Breast epithelium (tissue), 4 donors: ENCODE data around the gene FNDC3B. TPM values are rescaled to one million over a fixed set of nuclear protein-coding genes. Genes with fewer than 3 reads are reported as not detected.
"Not testable (repeated sequence)": the region's sequence is repeated elsewhere in the genome, so short reads cannot be mapped to it uniquely, and the experiment has no call there.

Source experiments
- DNase-seq, 2 donors: peaks; one replicate each; pipeline ENCODE4 v3.0.0-alpha.2; 2019; ENCODE audit warnings: low spot score in 2 of 2
- H3K27ac ChIP-seq, 2 donors: fragments of 200-600 bp; sonication (generic) in 1 of 2; one replicate each; pipeline ENCODE4 v1.5.1; 2016 to 2019; ENCODE audit warnings: mild to moderate bottlenecking in 1 of 2
- H3K27me3 ChIP-seq, 2 donors: fragments of 200-600 bp; sonication (generic) in 1 of 2; one replicate each; pipeline versions ENCODE4 v1.5.1 to v1.6.0; 2017 to 2019; ENCODE audit warnings: control low read depth in 1 of 2, mild to moderate bottlenecking in 1 of 2
- H3K36me3 ChIP-seq: fragments of 200-600 bp; one replicate; pipeline ENCODE4 v1.5.1; 2019
- H3K4me1 ChIP-seq, 2 donors: fragments of 200-600 bp; sonication (generic); one replicate each; pipeline ENCODE4 v1.5.1; 2016 to 2019; ENCODE audit warnings: control low read depth in 1 of 2
- H3K4me3 ChIP-seq, 3 donors: fragments of 200-600 bp; sonication (generic); 1 replicate in 2 of 3; 2 replicates in 1 of 3; pipeline ENCODE4 v1.5.1; 2016 to 2019; ENCODE audit warnings: mild to moderate bottlenecking in 3 of 3, moderate library complexity in 2 of 3
- H3K9me3 ChIP-seq, 2 donors: fragments of 200-600 bp; sonication (generic) in 1 of 2; one replicate each; pipeline ENCODE4 v1.5.1; 2016 to 2019; ENCODE audit warnings: control low read depth in 1 of 2
- CTCF ChIP-seq, 3 donors: fragments of 450-650 bp; IDR thresholded peaks; one replicate each; pipeline ENCODE4 v1.5.1; 2016 to 2017; ENCODE audit warnings: antibody characterized with exemption in 3 of 3, mild to moderate bottlenecking in 3 of 3, moderate library complexity in 3 of 3
- POLR2A ChIP-seq: fragments of 450-650 bp; IDR thresholded peaks from one replicate; pipeline ENCODE4 v1.6.1; 2016; ENCODE audit warnings: antibody characterized with exemption, mild to moderate bottlenecking, moderate library complexity
- POLR2AphosphoS5 ChIP-seq, 3 donors: sonication (generic); formaldehyde crosslinking; IDR thresholded peaks; one replicate each; pipeline ENCODE4 v1.6.1; 2017; ENCODE audit warnings: antibody characterized with exemption in 3 of 3
- intact Hi-C: fragments of 100-400 bp; cut with DNase I; formaldehyde crosslinking; loops from one replicate; pipeline ENCODE4 v1.15.1; 2023; ENCODE audit warnings: low total_unique reads
- total RNA-seq, 3 donors: library from RNA; depleted of rRNA; stranded (reverse); fragments of >200 nt; gene quantifications; one replicate each; pipeline ENCODE4 v1.1.0, GENCODE V29; 2016

FNDC3B gene
- total RNA-seq, 3 donors from 2014 or later = 131 to 172 (median 149) TPM

- H3K27ac ChIP-seq = no peak overlapping the region
- no peaks in the 10 kb centered on the region for H3K27me3 ChIP-seq
- no peak overlapping the region for H3K4me3 ChIP-seq
- H3K4me1 ChIP-seq = peaks cover 0 to 10% of the 10 kb centered on the region in 2 donors
- DNase-seq = no peak
- no peaks in the 10 kb centered on the region for H3K9me3 ChIP-seq
- no peak for TF ChIP-seq CTCF (IDR thresholded peaks at IDR 0.05)
- no peak for TF ChIP-seq POLR2A
- TF ChIP-seq POLR2AphosphoS5 (IDR thresholded peaks at IDR 0.05) = no peak
- H3K36me3 ChIP-seq = no peaks in the 10 kb centered on the region
- intact Hi-C loops = no loop called here
Observed at GRCh38 chr3:172092658-172093057, 53.3 kb downstream of the FNDC3B start.

- H3K27ac ChIP-seq = peak overlapping the region in 1 of 2 donors; percentile 13
- H3K27me3 ChIP-seq, DNase-seq, H3K36me3 ChIP-seq, H3K4me1 ChIP-seq, H3K4me3 ChIP-seq, intact Hi-C loops, H3K9me3 ChIP-seq: not testable (repeated sequence)
Observed at GRCh38 chr3:172093581-172094443, 54.4 kb downstream of the FNDC3B start.

- TF ChIP-seq CTCF (IDR thresholded peaks at IDR 0.05) (no peak), POLR2AphosphoS5 (IDR thresholded peaks at IDR 0.05) (no peak), POLR2A (no peak)
- Histone ChIP-seq H3K27ac (peak overlapping the region; percentile 14 to 42), H3K27me3 (no peaks in the 10 kb centered on the region), H3K36me3 (no peaks in the 10 kb centered on the region), H3K4me1 (peaks cover 0 to 5% of the 10 kb centered on the region in 2 donors), H3K4me3 (no peak overlapping the region), H3K9me3 (no peaks in the 10 kb centered on the region)
- intact Hi-C loops = no loop called here
- DNase-seq = no peak
Observed at GRCh38 chr3:172094621-172095557, 55.5 kb downstream of the FNDC3B start.

- Histone ChIP-seq H3K4me1 (peaks cover 0 to 5% of the 10 kb centered on the region in 2 donors), H3K27ac (peak overlapping the region in 1 of 2 donors; percentile 26), H3K9me3 (no peaks in the 10 kb centered on the region), H3K36me3 (no peaks in the 10 kb centered on the region), H3K27me3 (no peaks in the 10 kb centered on the region), H3K4me3 (no peak overlapping the region)
- TF ChIP-seq CTCF (IDR thresholded peaks at IDR 0.05) = no peak
- TF ChIP-seq POLR2AphosphoS5 (IDR thresholded peaks at IDR 0.05) = no peak
- TF ChIP-seq POLR2A = no peak
- no peak for DNase-seq
- intact Hi-C loops = no loop called here
Observed at GRCh38 chr3:172096881-172097420, 57.6 kb downstream of the FNDC3B start.

- intact Hi-C loops = no loop called here
- peaks cover 0 to 5% of the 10 kb centered on the region in 2 donors for H3K4me1 ChIP-seq
- DNase-seq = no peak
- TF ChIP-seq POLR2AphosphoS5 (IDR thresholded peaks at IDR 0.05) = no peak
- no peak for TF ChIP-seq POLR2A
- no peak for TF ChIP-seq CTCF (IDR thresholded peaks at IDR 0.05)
- no peaks in the 10 kb centered on the region for H3K27me3 ChIP-seq
- H3K27ac ChIP-seq = no peak overlapping the region
- H3K36me3 ChIP-seq = no peaks in the 10 kb centered on the region
- H3K9me3 ChIP-seq = no peaks in the 10 kb centered on the region
- no peak overlapping the region for H3K4me3 ChIP-seq
Observed at GRCh38 chr3:172097585-172097984, 58.2 kb downstream of the FNDC3B start.
